GM21723 (cell line): ENCODE results near the gene MAMDC2.
A peak's percentile ranks its signal among the peaks of the same experiment; 100 is the strongest.

Source experiments
- ATAC-seq: cut with Tn5 transposase; IDR thresholded peaks from one replicate; pipeline ENCODE4 v1.9.1; 2021; ENCODE audit warnings: mild to moderate bottlenecking, moderate library complexity; ENCODE audit not compliant: unreplicated experiment

The MAMDC2 gene

DNA sequence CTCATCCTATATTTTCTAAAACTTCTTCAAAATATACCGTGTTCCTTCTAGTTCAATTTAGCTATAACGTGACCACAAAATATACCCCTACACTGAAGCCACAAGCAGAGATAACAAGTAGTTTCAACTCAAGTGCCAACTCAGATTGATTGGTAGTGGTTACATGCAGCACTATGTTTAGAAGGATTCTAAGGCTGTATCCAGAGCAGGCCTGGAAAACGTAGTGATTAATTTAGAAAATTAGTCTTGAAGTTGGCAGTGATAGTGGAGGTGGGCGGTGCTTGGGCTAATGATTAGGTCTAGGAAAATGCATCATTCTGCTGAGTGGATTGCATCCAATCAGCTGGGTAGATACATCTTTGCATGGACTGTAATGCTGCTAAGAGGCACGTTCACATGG is 61.5 kb downstream of the MAMDC2 start:
- ATAC-seq = no peak

DNA sequence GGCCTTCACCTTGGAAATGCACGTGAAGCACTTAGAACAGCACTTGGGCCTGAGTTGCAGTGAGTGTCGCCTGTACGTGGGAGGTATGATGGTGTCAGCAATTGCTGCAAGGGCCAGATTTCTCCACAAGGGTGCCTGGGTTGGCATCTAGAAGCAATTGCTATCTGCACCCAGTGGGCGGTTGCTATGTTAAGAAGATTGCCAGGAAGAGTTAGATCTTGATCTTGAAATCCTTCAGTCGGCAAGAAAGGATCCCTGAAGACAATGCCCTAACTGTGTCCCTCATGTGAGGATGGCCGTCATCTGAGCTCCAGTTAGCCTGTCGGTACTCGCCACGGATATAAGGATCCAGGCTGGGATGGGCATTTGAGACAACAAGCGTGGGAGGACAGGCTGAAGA is 62.9 kb downstream of the MAMDC2 start:
- no peak for ATAC-seq

DNA sequence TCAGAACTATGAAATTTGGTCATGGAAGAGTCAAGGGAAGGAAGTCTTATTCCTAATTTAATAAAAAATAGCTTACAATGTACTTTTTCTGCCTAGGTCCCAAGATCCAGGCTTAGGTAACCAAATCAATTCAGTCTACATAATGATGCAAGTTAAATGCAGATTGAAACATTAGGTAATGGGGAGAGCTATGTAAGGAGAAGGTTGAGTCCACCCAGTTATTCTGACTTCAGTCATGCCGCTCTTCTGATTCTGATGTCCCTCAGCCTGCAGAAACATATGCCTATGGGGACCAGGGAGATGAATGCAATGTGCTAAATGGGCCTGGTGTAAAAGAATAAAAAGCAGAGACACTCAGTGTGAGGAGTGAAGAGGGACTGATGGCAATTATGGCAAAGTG is 63.9 kb downstream of the MAMDC2 start:
- ATAC-seq = no peak

DNA sequence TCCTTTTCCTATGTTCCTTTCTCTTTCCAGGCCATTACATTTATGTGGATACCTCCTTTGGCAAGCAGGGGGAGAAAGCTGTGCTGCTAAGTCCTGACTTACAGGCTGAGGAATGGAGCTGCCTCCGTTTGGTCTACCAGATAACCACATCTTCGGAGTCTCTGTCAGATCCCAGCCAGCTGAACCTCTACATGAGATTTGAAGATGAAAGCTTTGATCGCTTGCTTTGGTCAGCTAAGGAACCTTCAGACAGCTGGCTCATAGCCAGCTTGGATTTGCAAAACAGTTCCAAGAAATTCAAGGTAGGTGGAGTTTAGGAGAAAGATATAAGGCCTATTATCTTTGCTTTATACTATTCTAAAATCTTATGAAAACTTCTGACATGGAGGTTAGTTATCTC is 64.5 kb downstream of the MAMDC2 start:
- ATAC-seq = no peak

DNA sequence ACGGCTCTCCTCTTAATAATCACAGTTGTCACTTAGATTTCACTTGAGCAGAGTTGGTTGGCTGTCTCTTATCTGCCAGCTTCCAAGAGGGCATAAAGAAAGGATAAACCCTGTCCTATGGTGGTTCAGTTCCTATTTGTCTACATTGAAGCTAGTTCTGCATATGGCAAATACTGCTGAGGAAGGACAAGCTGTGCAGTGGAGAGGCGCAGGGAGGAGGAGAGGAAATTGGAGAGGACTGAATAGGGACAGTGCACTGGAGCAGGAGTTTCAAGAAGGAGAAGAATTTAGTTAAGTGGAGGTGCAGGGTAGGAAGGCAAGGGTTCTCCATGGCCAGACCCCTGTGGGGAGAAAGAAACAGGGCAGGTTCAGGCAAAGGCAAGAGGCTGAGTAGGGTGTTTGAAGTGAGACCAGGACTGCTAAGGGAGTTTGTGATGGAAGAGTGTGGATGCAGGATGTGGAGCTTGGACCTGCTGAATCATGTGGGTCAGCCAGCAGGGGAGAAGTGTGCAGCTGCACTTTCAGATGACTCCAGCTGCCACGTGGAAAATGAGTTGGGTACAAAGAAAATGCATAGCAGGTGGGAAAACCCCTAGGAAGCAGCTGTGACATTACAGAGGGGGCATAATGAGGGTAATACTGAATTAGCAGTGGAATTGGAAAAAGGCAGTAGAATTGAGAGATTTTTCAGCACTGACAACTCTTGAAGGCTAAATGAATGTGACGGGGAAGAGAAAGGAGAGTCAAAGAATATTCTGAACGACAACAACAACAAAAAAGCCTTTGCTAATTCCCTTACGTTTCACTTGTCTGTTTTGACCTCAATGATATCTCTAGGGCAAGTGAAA is 66.8 kb downstream of the MAMDC2 start:
- ATAC-seq = no peak

DNA sequence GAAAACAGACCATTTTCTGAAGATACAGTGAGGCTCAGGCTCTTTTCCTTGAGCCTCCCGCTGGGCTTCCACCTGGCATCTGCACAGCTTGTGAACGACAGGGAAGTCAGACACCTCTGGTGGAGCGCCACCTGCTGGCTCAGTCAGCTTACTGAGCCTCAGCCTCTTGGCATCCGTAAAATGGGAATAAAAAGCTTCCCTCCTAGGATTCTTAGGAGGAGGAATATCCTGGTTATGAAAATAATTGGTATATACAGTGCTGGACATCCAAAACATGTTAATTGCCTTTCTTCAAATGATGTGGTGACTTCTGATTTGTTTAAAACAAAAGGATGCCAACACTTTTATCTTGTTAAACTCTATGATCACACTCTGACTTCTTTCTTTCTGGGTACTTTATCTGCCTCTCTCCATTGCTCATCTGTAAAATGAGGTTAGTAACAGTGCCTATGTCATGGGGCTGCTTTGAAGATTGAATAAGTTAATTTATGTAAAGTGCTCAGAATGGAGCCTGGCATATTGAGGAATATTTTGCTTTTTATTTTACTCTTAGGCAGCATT is 67.5 kb downstream of the MAMDC2 start:
- ATAC-seq = peak; percentile 71

DNA sequence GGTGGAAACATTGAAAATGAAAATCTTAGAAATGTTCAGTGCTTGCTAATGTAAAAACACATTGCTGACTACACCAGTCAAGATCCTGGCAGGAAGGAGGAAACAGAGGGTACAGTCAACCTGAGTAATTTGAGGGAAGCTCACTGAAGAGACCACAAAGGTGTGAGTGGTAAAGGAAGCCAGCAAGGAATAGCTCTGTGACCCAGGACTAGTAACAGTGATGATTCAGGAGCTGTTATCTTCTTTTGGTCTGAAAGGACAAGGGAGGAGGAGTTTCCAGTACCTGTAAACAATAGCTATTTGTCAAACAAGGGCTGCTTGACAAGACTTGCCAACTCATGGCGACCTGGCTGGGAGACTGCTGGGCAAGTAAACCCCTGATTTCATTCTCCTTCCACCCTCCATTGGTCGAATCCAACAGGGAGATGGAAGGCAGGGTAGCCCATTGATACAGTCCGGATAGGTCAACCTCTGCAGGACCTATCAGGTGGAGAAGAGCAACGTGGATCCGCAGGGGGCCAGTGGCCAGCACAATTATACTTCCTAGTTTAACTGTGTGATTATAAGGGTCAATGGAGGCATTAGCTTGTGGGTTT is 68.1 kb downstream of the MAMDC2 start:
- no peak for ATAC-seq

DNA sequence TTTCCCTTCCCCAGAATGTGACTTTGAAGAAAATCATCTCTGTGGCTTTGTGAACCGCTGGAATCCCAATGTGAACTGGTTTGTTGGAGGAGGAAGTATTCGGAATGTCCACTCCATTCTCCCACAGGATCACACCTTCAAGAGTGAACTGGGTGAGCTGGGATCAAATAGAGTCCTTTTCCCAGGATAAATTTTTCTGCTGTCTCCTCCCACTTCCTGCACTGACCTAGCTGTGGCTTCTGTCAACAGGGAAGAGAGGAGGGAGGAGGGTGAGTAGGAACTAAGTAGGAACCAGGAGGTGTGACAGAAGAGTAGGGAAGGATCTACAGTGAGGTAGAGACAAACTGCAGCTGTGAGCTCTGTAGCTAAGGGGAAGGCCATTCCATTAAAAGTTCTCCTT is 69.3 kb downstream of the MAMDC2 start:
- ATAC-seq = no peak

DNA sequence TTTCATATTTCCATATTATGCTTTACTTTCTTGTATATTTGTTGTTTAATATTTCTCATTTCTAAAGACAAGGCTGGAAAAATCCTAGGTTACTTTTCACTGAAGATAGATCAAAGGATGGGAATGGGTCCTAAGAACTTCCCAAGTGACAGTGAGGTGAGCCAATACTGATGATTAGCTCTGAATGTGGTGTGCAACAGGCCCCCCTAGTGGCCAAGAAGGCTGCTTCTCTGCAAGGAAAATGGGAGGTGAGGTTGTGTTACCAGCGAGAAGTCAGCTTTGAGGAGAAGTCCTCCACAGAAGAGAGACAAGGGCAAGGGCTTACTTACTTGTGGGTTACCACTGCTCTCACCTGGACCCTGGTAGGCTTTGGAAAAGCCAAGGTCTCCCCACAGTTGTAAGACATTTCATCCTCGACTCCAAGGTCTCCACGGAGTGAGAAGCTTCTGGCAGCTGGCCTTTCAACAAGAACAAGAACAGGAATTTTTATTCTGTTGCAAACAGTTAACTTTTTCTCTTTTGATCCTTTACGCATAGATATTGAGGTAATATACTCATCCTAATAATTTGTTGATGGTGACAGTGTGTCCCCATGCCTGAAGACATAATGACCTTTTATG is 69.9 kb downstream of the MAMDC2 start:
- ATAC-seq = peak; percentile 60

DNA sequence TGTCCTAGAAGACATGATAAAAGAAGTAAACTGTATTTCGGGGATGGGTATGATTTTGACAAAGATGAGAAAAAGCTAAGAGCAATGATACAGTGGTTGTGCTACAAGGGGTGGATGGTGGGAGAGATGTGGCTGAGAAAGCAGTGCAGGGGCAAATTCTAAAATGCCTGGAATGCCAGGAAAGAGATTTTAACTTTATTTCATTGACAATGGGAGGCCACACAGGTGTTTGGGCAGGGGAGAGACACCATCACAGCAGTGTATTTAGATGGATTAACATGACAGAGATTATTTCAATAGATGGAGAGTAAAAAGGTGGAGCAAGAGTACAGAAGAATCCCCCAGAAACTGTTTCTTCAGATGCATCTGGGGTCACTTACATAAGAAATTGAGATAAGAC is 71.2 kb downstream of the MAMDC2 start:
- no peak for ATAC-seq

DNA sequence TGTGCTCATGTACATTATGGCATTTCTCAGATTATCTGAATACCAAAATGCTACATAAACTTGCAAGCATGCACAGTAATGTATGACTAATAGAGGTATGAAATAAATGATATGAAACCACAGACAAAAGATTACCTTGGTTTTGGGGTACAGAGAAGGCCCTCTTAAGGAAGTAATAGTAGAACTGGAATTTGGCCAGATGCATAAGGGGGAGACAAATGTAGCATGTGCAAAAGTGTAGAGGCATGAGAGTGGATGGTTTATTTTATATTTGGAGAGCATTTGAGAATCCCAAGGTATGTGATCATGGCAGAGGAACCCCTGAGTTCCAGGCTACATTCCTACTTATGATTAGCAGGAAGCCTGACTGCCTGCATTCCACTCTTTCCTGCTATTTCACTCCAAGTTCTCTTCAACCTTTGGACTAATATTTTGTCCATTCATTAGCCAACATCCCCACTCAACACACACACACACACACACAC is 74.2 kb downstream of the MAMDC2 start:
- no peak for ATAC-seq

DNA sequence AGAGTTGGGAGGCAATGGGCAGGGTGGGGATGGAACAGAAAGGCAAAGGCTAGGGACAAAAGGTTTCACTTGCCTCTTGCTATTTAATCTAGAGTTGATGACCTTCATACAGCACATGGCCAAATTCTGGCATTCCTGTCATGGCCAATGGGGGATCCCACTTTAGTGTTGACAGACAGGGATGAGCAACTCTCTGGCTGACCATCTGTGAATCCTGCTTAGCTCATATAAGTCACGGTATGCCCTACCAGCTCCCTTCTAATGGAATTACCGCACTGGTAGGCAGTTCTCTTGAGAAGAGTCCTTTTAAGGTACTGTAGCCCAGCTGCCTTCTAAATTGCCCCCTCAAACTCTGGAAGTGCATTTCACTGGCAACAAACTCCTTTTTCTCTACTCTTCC is 76.1 kb downstream of the MAMDC2 start:
- ATAC-seq = no peak

DNA sequence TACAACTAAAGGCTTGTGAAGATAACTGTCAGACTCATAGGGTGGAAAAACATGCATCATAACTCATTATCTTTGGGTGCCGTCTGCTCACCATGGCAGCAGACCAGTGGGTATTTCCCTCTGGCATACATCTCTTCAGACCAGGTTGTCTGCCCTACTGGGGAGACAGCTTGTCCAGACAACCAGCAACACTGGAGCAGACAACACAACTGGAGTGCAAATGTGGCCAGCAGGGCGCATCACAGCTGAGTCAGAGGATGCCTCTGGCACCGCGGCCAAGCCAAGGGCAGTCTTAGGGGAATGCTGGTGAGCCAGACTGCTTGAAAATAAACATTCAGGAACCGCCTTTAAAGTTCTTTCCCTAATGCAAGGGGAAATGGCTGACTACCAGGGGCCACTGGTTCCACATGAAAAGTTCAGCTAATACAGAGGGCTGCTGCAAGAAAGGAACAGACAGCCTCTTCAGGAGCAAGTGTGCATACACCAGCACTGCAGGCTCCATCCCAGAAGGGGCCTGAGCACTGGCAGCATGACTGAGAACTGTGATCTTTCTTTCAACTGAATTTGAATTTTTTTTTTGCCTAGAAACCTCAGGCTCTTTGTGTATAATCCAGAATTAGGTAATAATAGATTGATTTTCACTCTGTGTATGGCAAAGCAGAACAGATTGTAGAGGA is 77.3 kb downstream of the MAMDC2 start:
- no peak for ATAC-seq

DNA sequence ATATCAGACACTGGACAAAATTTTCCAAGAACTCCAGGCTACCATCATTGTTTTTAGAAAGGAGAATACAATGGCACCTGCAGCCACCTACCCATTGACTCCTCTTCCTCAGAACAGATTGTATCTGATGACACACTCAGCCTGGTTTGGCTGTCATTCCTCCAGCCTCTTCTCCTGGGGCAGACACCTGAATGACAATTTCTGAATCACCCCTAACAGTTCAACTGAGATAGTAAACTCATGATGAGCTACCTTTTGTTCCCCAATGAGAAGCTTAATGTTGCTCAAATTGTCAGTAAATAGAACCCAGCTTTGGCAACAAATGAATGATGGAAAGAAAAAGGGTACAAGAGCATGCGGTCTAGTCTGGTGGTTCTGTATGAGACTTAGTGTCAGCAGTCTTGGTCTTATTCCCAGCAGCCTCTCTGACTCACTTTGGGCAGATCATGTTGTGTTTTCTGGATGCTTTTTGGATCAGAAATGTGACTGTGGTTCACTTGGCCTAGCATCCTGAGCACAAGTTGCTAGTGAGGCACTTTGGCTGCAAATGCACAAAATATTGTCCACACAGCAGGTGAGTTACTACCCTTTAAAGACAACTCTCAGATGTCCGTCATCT is 78.3 kb downstream of the MAMDC2 start:
- ATAC-seq = no peak

DNA sequence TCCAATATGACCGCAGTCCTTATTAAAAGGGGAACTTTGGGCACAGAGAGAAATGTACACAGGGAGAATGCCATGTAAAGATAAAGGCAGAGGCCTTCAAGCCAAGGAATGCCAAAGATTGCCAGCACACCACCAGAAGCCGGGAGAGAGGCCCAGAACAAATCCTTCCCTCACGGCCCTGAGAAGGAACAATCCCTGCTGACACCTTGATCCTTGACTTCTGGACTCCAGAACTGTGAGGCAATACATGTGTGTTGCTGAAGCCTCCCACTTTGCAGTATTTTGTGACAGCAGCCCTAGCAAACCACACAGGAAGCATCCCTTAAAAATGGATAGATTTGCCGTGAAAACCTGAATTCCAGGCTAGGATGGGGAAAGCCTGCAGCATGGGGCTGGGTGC is 80.0 kb downstream of the MAMDC2 start:
- no peak for ATAC-seq

DNA sequence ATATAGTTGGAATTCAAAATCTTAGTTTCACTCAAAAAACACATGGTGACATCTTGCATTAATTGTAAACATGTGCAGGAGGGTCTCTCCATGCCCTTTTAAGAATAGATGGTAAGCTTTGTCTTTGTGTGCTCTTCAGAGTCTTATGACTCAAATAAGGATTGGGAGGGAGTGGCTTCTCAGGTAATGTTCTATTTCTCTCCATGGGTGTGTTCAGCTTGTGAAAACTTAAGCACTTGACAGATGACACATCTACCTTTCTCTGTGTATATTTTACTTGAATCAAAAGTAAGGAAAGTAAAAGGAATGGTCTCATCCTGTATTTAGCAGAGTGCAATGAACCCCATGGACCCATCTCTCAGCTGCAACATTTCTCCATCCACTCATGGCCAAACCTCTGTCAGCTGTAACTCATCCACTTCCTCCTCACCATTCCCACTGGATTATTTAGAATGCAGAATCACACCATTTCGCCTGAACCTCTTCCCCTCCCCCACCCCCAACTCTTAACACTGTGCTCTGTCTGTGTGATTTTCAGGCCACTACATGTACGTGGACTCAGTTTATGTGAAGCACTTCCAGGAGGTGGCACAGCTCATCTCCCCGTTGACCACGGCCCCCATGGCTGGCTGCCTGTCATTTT is 82.1 kb downstream of the MAMDC2 start:
- no peak for ATAC-seq

DNA sequence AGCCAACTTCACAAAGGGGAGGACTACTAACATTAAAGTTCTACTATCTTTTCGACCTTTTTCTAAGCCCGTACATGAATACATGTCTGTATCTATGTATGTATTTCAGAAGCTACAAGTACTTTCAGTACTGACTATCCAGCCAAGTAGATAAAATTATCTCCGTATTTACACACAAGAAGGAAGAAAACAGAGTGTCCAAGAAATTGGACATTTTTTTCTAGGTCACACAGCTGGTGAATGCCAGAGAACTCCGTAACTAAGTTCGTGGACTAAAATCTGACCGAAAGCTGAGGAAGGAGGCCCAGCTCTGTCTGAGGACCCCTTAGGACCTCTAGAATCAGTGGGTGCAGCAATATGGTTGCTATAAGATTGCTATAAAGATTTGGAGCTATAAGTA is 83.4 kb downstream of the MAMDC2 start:
- no peak for ATAC-seq

DNA sequence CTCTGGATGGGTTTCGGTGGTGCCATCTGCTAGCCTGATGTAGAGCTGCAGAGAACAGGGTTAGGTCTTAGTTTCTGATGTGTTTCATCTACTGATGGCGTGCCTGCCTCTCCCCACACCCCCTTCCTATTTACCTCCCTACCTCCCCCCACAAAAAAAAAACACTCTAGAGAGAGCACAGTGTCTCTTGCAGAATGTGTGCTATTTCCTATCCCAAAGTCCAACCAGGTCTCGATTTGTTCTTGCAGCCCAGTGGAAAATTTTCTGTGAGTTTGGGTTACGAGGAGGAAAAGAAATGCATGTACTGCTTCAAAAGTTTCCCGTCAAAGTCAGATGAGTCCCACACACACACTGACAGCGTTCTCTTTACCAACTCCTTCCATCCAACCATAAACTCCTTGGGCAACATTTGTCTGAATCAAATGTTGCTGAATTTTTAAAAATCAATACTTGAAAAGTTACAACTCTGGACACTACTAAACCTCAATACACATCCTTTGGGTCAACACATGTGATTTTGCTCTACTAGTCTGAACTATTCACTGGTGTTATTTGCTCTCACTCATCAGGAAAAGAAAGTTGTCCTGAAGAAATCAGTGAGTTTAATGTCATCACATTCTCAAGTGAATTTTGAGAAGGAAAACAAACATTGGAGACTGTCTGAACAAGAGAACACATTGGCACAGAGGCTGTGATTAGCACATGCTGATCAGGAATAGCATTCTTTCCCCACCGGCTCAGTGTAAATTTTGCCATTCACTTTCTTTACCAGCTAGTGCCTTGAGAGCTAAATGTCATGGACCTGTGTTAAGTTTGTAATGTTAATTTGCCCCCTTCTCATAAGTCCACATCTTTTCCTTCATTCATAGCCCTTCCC is 84.1 kb downstream of the MAMDC2 start:
- ATAC-seq = no peak

DNA sequence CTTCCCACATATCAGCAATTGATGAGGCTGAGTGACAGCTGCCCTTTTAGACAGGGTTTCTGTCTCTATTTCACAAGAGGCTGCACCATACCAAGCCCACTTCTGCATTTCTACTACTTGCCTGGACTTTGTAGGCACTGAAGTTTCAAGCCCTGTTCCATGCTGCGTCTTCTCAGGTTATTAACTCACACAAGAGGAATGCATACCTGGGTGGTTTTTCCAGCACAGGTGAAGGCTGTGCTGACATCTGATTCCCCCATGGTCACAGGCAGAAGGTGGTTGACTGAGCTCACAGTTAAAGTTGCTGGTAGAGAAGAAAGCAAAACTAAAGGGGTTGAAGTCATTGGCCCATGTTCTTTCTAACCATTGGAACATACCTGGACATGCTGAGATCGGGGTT is 86.6 kb downstream of the MAMDC2 start:
- no peak for ATAC-seq
